ENCODE data around the gene NLRP1.

NLRP1 gene

GRCh38 chr17:5553479-5553878 is 30.8 kb downstream of the NLRP1 start:
- DNase-seq = no peak

DNA sequence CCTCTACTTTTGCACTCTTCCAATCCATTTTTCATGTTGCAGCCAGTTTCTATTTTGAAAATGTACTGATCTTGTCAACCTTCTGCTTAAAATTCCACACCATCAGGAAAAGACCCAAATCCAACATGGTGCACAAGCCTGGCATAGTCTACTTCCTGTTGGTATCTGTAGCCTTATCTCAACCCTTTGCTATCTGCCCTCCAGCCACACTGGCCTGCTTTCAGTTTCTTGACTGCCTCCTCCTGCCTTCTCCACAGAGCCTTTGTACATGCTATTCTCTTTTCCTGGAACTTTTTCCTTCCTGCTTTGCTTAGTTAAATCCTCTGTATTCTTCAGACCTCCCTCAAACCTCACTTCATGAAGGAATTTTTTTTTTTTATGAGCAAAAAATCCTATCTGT is 31.5 kb downstream of the NLRP1 start:
- DNase-seq = no peak

- DNase-seq = no peak
These were observed 39.0 kb downstream of the NLRP1 start for GRCh38 chr17:5545051-5545987.

DNA sequence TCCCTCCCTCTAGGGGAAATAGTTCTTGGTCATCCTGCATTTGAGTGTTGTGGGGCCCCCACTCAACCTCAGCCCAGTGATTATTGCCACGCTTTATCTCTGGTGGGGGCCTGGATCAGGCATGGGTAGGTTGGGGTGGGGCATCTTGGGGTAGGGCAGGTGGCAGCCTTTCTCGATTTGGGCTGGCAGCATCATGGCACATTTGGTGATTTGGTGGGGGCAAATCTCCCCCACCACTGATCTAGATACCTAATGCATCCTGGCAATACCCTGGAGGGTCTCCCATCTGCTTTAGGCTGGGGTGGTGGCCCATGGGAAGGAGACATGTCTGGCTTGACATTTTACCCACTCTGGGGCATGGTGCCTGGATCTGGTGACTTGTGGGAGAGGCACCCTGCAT is 40.2 kb downstream of the NLRP1 start:
- no peak for DNase-seq

GRCh38 chr17:5541610-5542202 is 42.6 kb downstream of the NLRP1 start:
- no peak for DNase-seq

DNA sequence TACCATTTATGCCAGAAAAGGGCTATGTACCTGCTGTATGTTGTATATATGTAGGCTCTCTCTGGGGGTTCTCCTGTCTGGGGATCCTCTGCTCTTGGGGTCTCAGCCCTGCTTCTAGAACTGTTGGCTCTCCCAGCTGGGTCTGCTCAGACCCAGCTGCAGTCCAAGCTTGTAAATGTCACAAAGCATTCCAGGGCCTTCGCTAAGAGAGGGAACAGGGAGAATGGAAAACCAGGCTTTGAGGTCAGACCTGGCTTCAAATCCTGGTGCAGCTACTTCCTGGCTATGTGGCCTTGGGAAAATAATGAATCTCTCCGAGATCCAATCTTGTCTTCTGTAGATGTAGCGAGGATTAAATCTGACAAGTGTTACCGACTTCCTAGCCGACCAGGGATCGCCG is 44.0 kb downstream of the NLRP1 start:
- DNase-seq = no peak

GRCh38 chr17:5539286-5539685 is 45.0 kb downstream of the NLRP1 start:
- no peak for DNase-seq

GRCh38 chr17:5536866-5537650 is 47.3 kb downstream of the NLRP1 start:
- no peak for DNase-seq

GRCh38 chr17:5535436-5535835 is 48.9 kb downstream of the NLRP1 start:
- no peak for DNase-seq

- DNase-seq = no peak
These were observed 50.6 kb downstream of the NLRP1 start for GRCh38 chr17:5533486-5534315.

- no peak for DNase-seq
These were observed 51.7 kb downstream of the NLRP1 start for GRCh38 chr17:5532581-5532980.

GRCh38 chr17:5531085-5531418 is 53.3 kb downstream of the NLRP1 start:
- DNase-seq = no peak

DNA sequence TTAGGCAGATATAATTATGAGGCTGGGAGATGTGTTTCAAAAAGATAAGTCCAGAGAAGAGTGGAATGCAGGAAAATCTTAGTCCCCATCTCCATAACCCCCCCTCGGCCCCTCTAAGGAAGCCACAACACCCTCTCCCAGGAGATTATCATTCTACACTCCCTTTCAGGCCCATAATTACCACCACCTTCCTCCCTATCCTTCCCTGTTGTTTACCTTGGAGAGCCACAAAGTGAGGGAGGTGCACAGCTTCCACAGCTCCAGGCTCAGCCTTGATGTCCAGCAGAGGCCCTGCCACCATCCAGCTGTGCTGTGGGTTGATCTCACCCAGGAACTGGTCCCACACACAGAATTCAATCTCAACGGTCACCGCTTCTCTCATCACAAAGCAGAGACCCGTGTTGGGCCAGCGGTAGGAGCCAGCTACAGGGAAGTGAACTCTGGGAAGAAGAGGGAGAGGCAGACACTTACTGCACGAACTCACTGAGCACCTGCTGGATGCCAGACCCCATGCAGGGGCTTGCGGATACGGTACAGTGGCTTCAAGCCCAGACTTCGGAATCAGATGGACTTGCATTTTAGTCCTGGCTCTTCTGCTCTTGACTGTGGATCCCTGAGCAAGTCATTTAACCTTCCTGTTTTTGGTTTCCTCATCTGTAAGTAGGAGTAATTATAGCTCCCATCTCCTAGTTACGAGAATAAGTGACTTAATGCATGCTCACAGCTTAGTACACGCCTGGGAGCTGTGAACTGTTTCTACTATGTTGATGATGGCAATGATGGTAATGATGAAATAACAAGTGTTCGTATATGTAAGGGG is 53.8 kb downstream of the NLRP1 start:
- DNase-seq = no peak

GRCh38 chr17:5527601-5528250 is 56.6 kb downstream of the NLRP1 start:
- DNase-seq = no peak

- peak; percentile 45 for DNase-seq
These were observed 57.3 kb downstream of the NLRP1 start for GRCh38 chr17:5526821-5527598.

- no peak for DNase-seq
These were observed 61.1 kb downstream of the NLRP1 start for GRCh38 chr17:5523249-5523648.

GRCh38 chr17:5522476-5522875 is 61.8 kb downstream of the NLRP1 start:
- no peak for DNase-seq

DNA sequence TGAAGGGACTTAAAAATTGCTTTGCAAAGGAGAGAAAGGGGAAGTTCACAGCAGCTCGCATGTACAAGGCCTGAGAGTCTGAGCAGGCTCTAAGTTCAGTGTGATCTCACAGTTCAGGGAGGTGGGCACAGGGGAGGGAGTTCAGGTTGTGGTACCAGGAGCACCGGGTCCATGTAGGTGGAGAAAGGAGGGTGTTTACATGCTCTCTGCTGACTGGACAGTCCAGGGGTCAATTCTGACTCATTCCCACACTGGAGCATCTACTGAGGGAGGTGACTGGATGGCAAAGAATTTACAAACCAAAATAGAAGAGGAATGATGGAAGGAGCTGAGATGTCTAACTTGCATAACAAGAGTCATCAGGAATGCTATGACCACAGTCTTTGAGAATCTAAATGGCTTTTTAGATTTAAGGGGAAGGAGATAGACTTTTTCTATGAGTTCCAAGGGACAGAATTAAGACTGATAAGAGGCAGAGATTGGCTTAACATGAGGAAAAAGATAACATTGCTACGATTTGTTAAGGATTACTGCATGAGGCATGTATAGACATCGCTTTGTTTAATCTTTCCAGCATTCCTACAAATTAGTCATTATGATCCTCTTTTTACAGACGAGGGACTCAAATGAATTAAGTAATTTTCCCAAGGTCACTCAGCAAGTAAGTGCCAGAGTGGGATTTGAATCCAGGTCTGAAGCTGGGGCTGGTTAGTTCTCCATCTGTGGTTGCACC is 68.1 kb downstream of the NLRP1 start:
- DNase-seq = no peak

DNA sequence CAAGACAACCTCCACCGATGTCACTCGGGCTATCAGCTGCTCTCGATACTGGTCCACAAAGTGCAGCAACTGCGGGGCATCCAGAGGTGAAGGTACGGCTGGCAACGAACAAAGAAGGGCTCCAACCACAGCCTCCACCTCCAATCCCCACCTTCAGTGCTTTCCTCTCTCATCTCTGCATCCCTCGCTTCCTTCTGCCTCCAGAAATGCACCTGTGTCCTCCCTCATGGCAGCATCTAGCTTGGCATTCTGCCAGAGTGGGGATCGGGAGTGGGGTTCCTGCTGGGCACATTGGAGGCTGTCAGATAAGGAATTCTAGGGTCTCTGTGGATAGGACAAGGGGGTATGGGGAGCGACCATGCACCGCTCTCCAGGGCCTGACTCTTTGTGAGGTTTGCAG is 69.3 kb downstream of the NLRP1 start:
- no peak for DNase-seq

GRCh38 chr17:5513628-5514027 is 70.7 kb downstream of the NLRP1 start:
- no peak for DNase-seq

Measured in stimulated activated CD4-positive, alpha-beta T cell treated with anti-CD3 and anti-CD28 coated beads, Interleukin-12 subunit alpha, Interleukin-12 subunit beta, amount 100 ng/mL, for 4 hours (primary cell).